NCI-H69 (cell line): Measurements from ENCODE around the gene RORB.

Source experiments
- DNase-seq: peaks from one replicate; lab custom pipeline; 2025; lab: John Stamatoyannopoulos, UW

The RORB gene

GRCh38 chr9:74496819-74497747, at the start of gene RORB:
RORB (plus strand) TSS chr9:74497335; CDS start chr9:74497977, 642 bp downstream.
- peak; percentile 89 for DNase-seq

DNA sequence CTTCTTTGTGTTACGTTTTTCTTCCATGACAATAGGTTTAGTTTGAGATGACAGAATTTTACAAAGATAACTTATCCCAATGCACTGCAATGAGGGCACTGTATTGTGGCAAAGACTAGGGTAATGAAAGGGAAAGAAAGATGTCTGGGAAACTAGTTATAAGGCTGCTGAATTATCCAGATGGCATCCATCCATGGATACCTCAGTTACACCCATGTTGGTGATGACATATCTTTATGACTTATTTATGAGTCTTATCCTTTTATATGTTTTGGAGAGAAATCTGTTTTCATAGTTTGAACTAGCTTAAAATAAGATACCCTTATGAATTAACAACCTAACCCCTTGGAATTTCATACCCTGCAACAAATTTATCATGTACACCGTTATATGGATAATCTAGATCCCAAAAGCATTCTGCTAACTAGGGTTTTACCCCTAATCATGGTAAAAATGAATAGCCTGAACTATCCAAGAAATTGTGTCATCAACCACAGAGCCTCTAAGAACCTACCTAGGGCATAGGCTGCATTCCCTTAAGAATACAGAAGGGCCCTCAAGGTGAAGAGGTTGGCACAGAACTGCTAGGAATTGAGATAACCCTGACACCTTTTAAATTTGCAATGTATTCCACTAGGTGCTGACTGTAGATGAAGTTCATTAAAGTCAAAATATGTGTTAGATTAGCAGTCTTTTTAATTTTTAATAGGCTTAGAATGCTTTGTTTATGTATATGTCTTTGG, 49.5 kb upstream of the RORB start:
- no peak for DNase-seq

- no peak for DNase-seq
Observed at GRCh38 chr9:74449060-74449459, 48.1 kb upstream of the RORB start.

GRCh38 chr9:74458832-74459231, 38.3 kb upstream of the RORB start:
- no peak for DNase-seq

- DNase-seq: no peak
Observed at GRCh38 chr9:74463825-74464224, 33.3 kb upstream of the RORB start.

DNA sequence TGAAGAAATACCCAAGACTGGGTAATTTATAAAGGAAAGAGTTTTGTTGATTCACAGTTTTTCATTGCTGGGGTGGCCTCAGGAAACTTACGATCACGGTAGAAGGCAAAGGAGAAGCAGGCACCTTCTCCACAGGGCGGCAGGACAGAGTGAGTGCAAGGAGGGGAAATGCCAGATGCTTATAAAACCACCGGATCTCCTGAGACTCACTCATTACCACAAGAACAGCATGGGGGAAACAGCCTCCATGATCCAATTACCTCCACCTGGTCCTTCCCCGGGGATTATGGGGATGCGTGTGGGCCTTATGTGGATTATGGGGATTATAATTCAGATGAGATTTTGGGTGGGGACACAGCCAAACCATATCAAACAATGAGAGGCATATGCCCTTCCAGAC, 18.5 kb upstream of the RORB start:
- DNase-seq: peak; percentile 28

- no peak for DNase-seq
Observed at GRCh38 chr9:74479711-74480110, 17.4 kb upstream of the RORB start.

DNA sequence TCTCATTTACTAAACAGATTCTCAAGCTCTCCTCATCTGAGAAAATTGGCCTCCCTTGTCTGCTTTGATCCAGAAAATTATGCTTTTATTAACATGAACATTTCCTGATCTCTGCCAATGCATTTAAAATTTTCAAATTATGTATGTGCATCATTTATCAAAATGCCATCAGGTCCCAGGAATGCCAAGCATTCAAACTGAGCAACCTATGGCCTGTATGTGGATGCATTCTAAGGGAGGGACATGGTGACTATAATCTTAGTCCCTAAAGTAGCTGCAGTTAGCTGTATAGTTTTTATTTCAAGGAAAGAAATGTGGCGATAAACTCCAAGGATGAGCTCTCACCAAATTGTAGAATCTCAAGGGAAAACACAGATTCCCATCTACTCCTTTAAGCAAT, 9.7 kb upstream of the RORB start:
- DNase-seq: no peak

DNA sequence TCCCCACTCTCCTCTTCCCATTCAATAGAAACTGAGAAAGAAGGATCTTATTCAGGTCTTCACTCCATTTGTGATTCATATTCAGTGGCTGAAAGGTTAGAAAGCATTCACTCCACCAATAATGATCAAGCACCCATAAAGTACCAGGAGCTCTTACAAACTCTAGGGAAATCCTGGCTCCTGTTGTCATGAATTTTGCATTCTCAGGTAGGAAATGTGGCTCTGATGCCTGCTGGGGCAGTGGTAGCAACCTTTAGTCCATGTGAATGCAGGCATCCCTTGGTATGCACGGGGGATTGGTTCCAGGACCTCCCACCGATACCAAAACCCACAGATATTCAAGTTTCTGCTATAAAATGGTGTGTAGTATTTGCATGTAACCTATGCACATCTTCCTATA, 3.6 kb upstream of the RORB start:
- DNase-seq: no peak

DNA sequence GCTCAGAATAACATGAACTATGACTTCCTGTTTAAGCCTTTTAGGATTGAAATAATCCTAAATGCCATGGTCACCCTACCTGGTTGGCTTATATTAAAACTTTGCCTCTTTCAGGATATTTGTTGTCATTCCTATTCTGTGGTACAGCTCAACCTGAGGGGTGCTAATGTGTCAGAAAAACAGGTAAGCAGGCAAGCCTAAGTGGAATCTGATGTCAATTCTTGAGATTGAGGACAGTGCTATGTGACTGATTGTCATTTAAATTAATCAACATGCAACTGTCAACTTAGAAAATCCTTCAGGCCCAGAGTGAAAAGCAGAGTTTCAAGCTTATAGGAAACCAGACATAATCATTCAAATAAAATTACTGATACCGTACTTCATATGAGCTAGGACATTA, 2.6 kb upstream of the RORB start:
- DNase-seq: no peak

DNA sequence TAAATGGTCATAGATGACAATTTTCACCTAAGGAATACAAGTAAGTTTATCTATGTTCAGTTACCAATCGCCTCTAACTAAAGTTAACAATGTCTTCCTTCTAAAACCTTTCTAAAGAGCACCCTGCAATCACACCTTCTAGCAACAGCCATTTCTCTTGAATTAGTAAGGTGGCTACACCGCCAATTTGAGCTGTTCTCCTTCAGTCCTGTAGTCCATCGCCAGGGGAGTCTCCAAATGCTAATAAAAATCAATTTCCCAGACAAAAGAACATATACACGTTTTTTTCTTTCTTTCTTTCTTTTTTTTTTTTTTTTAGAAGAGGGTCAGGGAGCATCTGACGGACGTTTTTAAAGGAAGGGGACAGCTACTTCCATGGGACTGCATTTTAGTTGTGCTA, 729 bp upstream of the RORB start:
- DNase-seq: peak; percentile 30

DNA sequence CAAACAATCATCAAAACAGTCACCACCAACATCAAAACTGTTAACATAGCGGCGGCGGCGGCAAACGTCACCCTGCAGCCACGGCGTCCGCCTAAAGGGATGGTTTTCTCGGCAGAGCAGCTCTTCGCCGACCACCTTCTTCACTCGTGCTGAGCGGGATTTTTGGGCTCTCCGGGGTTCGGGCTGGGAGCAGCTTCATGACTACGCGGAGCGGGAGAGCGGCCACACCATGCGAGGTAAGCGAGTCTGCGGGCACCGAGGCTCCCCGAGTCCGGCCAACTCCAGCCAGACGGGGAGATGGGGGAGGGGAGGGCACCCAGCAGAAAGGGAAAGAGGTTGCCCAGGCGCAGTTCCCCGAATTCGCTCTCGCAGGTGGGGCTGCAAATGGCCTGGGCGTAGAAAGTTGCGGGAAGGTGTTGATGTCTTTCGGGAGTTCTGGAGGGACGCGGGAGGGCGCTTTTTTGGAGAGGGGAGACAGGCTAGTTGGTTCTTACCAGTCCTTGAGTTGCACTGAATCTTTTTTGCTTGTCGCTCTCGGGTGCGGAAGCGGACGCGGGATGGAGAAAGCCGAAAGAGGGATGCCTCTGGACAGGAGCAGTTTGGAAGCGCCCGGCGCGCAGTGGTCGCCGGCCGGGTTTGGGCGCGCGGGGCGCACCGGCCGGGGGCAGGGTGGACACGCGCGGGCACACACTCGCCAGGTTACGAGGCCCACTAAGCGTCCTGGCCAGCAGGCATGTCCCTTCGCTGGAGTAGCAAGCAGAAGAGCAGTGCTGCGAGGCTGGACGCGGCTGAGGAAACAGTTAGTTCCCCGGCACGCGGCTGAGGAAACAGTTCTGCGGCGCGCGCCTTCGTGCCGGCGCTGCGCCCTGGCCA, 849 bp downstream of the RORB start:
- DNase-seq: peak; percentile 60

DNA sequence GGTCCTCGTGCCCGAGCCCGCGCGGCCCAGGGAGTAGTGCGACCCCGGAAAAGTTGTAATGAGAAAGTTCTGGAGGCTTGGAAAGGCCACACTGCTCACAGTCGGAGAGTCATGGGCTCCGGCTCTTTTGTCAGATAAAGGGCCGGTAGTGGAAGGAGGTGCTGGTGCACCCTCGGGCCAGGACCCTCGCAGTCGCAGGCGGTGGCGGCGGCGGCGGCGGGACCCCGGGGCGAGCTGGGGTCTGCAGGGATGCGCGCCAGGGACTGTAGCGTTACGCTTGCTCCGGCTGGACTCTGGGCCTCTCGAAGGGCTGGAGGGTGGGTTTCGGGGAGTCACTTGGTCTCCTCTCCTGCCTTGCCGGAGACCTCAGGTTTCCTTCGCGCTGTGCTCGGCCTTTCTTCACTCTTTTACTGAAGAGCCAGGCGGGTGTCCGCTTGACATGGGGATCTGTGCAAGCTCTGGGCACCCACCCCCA, 1.5 kb downstream of the RORB start:
- peak; percentile 33 for DNase-seq

DNA sequence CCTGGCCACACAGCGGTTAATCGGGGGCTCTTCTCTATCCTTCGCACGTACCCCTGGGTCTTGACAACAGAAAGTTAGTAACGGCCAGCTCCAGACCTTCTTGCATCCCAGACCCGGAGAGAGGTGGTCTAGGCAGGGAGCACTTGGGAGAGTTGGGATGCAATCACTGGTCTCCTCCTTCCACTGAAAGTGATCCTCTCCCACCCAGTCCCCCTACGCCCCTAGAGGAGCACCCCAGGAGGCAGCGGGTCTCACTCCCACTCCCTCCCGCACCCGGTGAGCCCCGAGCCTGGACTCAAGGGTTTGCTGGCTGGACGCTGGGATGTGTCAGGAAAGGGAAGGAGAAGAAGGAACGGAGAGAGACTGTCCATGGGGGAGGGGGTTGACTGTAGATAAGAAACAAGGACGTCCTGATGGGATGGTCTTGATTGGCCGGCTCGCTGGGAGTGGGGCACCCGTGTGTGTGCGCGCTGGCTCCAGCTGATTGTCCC, 2.0 kb downstream of the RORB start:
- DNase-seq: peak; percentile 33

DNA sequence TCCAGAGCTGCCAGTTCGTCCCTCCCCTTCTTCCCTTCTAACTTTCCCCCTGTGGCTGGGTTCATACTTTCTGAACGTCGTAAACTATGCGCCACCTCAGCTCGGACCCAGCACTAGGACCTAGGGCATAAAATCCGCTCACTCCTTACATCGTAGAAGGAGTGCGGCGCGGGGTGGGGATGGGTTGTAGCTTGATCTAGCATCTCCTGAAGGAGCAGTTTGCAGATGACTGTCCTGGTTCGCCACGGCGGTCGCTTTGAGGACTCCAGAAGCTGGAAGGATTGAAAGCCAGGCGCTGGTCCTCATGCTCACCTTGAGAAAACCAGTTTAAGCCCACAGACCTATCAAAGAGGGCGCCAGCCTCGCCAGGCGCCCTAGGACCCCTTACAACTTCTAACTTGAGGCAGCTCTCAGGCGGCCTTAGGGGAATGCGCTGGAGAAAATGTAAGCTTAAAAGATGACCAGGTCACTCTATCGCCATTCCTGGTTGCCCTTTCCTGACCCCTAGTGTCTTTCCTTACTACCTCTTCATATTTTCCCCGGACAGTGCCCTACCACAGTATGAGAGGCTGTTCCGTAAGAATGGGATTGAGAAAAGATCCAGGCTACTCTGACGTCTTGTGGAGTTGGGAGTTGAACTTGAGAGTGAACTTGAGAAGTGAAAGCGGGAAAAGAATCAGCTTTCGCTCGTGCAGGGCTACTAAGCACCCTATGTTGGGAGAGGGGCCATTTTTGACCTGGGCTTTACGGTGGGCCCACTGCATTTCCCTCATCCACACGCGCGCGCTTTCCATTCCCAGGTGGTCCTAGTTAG, 2.8 kb downstream of the RORB start:
- DNase-seq: no peak

- no peak for DNase-seq
Observed at GRCh38 chr9:74500584-74500924, 3.4 kb downstream of the RORB start.

- DNase-seq: no peak
Observed at GRCh38 chr9:74501570-74501969, 4.4 kb downstream of the RORB start.

DNA sequence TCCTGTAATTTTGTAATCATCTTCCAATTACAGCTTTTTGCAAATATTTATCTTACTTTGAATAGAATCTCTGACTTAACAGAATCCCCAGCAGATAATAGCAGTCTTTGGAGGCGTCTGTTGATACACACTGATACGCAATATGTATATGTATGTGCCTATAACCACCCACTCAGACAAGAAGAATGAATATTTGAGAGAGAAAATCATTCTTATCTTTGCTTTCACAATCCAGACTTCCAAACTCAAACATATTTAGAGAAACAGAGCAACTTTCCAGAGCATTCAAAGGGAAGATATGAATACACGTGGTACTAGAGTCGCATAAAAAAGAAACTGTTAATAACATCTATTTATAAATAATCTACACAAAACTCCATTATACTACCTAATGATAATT, 6.1 kb downstream of the RORB start:
- DNase-seq: peak; percentile 82

DNA sequence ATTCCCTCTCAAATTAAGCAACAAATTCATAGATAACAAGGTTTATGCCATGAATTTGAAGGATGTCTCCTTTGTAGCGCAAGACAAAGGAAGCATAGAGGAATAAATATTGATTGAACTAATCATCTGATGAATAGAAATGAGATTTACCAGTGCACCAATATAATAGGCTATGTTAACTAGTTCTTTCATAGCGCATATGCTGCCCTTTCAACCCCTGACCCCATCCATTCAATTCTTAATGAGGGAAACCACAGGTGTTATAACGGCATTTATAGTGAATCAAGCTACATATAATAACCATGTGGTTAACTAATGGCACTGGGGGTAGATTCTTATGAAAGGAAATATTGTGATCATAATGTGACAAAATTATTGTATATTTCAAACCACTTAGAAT, 6.5 kb downstream of the RORB start:
- DNase-seq: peak; percentile 89

- no peak for DNase-seq
Observed at GRCh38 chr9:74511333-74511732, 14.2 kb downstream of the RORB start.

DNA sequence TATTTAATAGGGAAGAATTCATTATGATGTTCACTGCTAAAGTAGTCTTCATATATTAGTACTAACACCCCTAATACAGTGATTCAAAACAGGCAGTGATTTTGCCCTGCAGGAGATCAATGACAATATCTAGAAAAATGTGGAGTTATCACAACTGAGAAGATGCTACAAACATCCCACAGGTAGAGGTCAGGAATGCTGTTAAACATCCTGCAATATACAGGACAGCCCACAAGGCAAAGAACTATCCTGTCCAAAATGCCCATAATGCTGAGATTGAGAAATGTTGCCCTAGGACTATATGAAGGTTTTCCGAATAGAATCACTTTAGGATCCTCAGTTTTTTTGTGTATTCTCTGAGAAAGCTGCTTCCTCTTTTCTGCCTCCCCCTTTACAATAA, 15.3 kb downstream of the RORB start:
- DNase-seq: no peak
